HepG2 (cell line): ENCODE results near the gene WNK2. TPM values are rescaled to one million over a fixed set of nuclear protein-coding genes. Genes with fewer than 3 reads are reported as not detected.

Experiments used
- ATAC-seq: fragments of 200-7000 bp; cut with Tn5 transposase; 3 replicates; pipeline ENCODE4 v1.9.1; 2020; ENCODE audit warnings: mild to moderate bottlenecking, moderate library complexity
- BruUV-seq: library from RNA; stranded (reverse); fragments of 400-500 nt; replicated peaks from 2 replicates; lab custom pipeline; 2021; lab: Mats Ljungman, UMichigan
- CTCF ChIA-PET: fragments of 300-600 bp; formaldehyde crosslinking; extraction: SDS; loops from one replicate; lab custom pipeline; 2021; ENCODE audit warnings: low total read pairs, inconsistent platforms, low intra/inter-chr PET ratio; lab: Yijun Ruan, JAX
- POLR2A ChIA-PET: fragments of 350-600 bp; sonication (Branson Sonifier 250); formaldehyde crosslinking; loops from one replicate; lab custom pipeline; 2020; ENCODE audit warnings: antibody characterized with exemption, inconsistent platforms; lab: Yijun Ruan, JAX
- DNase-seq: peaks from one replicate; pipeline ENCODE4 v3.0.0-alpha.2; 2015; ENCODE audit warnings: low spot score
- FAIRE-seq: peaks from 3 replicates; lab custom pipeline; 2011; peaks lifted over from hg19 to GRCh38; lab: Jason Lieb, UNC
- H2AFZ ChIP-seq: one replicate; pipeline ENCODE4 v1.6.1; 2011; ENCODE audit warnings: low read length, inconsistent platforms
- H3K27ac ChIP-seq: fragments of 300-600 bp; 3 replicates; pipeline ENCODE4 v1.8.0; 2011; ENCODE audit warnings: mixed run types, mild to moderate bottlenecking, mixed read lengths, low read length, inconsistent platforms; ENCODE audit not compliant: insufficient read depth; ENCODE audit errors: extremely low read length
- H3K27me3 ChIP-seq, 2 experiments: fragments of 200-600 bp in 1 of 2; 2 replicates in 1 of 2; 3 replicates in 1 of 2; pipeline versions ENCODE4 v1.6.0 to v1.8.0; 2011; ENCODE audit warnings: low read length in 2 of 2, mild to moderate bottlenecking in 2 of 2, moderate library complexity in 2 of 2, inconsistent platforms in 1 of 2; ENCODE audit not compliant: insufficient read depth in 2 of 2, control insufficient read depth in 1 of 2
- H3K36me3 ChIP-seq, 2 experiments: fragments of 200-600 bp in 1 of 2; replicated peaks in 1 of 2; 2 replicates in 1 of 2; 3 replicates in 1 of 2; pipeline versions ENCODE4 v1.5.1 to v1.8.0; 2011; ENCODE audit warnings: low read length in 2 of 2, inconsistent platforms in 1 of 2; ENCODE audit not compliant: insufficient read depth in 2 of 2, control insufficient read depth in 1 of 2
- H3K4me1 ChIP-seq: 2 replicates; pipeline ENCODE4 v1.5.1; 2012; ENCODE audit warnings: low read length, inconsistent platforms; ENCODE audit not compliant: insufficient read depth
- H3K4me2 ChIP-seq: 2 replicates; pipeline ENCODE4 v1.6.0; 2011; ENCODE audit warnings: low read depth, low read length, inconsistent platforms
- H3K4me3 ChIP-seq, 3 experiments: fragments of 200-600 bp in 1 of 3; sonication (generic), shearing (Covaris generic) in 1 of 3; replicated peaks in 1 of 3; 2 replicates each; pipeline ENCODE4 v1.5.1; 2011 to 2016; ENCODE audit warnings: low read length in 3 of 3, inconsistent platforms in 2 of 3, low read depth in 2 of 3, mild to moderate bottlenecking in 2 of 3, control low read depth in 1 of 3, mixed read lengths in 1 of 3; ENCODE audit not compliant: insufficient read depth in 1 of 3
- H3K79me2 ChIP-seq: one replicate; pipeline ENCODE4 v1.6.1; 2011; ENCODE audit warnings: low read length, inconsistent platforms; ENCODE audit not compliant: insufficient read depth
- H3K9ac ChIP-seq: 2 replicates; pipeline ENCODE4 v1.6.0; 2011; ENCODE audit warnings: mild to moderate bottlenecking, low read depth, low read length, inconsistent platforms; ENCODE audit not compliant: insufficient read depth
- H3K9me3 ChIP-seq: 2 replicates; pipeline ENCODE4 v1.5.1; 2012; ENCODE audit warnings: mild to moderate bottlenecking, low read length
- H4K20me1 ChIP-seq: 2 replicates; pipeline ENCODE4 v1.6.0; 2011; ENCODE audit warnings: inconsistent platforms, mild to moderate bottlenecking, low read length, moderate library complexity; ENCODE audit not compliant: insufficient read depth
- CBX2 ChIP-seq, 2 experiments: fragments of 200-600 bp in 1 of 2; sonication (generic); formaldehyde crosslinking in 1 of 2; IDR thresholded peaks; 2 replicates each; pipeline versions ENCODE4 v1.7.0 to v1.8.1; 2018 to 2022; ENCODE audit warnings: low read depth in 2 of 2, low read length in 1 of 2, mild to moderate bottlenecking in 1 of 2, missing genetic modification reagents in 1 of 2
- FOXO1 ChIP-seq: sonication (generic); formaldehyde crosslinking; IDR thresholded peaks from 2 replicates; pipeline ENCODE4 v1.4.0; 2020; ENCODE audit warnings: missing genetic modification reagents
- MLLT10 ChIP-seq: sonication (generic); formaldehyde crosslinking; IDR thresholded peaks from 2 replicates; pipeline ENCODE4 v1.4.0; 2020; ENCODE audit warnings: missing genetic modification reagents
- NFKB2 ChIP-seq: sonication (generic); formaldehyde crosslinking; IDR thresholded peaks from 2 replicates; pipeline ENCODE4 v1.4.0; 2020; ENCODE audit warnings: missing genetic modification reagents, borderline replicate concordance
- POLR2AphosphoS2 ChIP-seq: IDR thresholded peaks from 2 replicates; pipeline ENCODE4 v1.6.1; 2011; ENCODE audit warnings: low read depth, low read length, improper control_type of control experiment
- RARA ChIP-seq: IDR thresholded peaks from 2 replicates; pipeline ENCODE4 v1.6.1; 2016; ENCODE audit warnings: missing genetic modification reagents, missing compliant biosample characterization
- TOPORS ChIP-seq: sonication (generic); formaldehyde crosslinking; IDR thresholded peaks from 2 replicates; pipeline ENCODE4 v1.8.0; 2023; ENCODE audit warnings: mild to moderate bottlenecking, missing genetic modification reagents
- ZEB1 ChIP-seq: IDR thresholded peaks from 2 replicates; pipeline ENCODE4 v1.6.1; 2012; ENCODE audit warnings: mild to moderate bottlenecking, low read depth, inconsistent platforms; ENCODE audit not compliant: insufficient replicate concordance
- ZNF207 ChIP-seq: fragments of 450-650 bp; IDR thresholded peaks from 2 replicates; pipeline ENCODE4 v1.6.1; 2016; ENCODE audit warnings: antibody characterized with exemption, borderline replicate concordance
- ZNF224 ChIP-seq: sonication (generic); formaldehyde crosslinking; IDR thresholded peaks from 2 replicates; pipeline ENCODE4 v1.5.0; 2020; ENCODE audit warnings: mild to moderate bottlenecking, missing genetic modification reagents
- ZNF225 ChIP-seq: sonication (generic); formaldehyde crosslinking; IDR thresholded peaks from 2 replicates; pipeline ENCODE4 v1.4.0; 2020; ENCODE audit warnings: mild to moderate bottlenecking, missing genetic modification reagents
- ZNF326 ChIP-seq: sonication (generic); formaldehyde crosslinking; IDR thresholded peaks from 2 replicates; pipeline ENCODE4 v1.4.0; 2020; ENCODE audit warnings: missing genetic modification reagents, borderline replicate concordance
- ZNF354B ChIP-seq: sonication (generic); formaldehyde crosslinking; IDR thresholded peaks from 2 replicates; pipeline ENCODE4 v1.8.0; 2022; ENCODE audit warnings: mild to moderate bottlenecking, missing genetic modification reagents
- ZNF569 ChIP-seq: sonication (generic); formaldehyde crosslinking; IDR thresholded peaks from 2 replicates; pipeline ENCODE4 v1.5.0; 2020; ENCODE audit warnings: mild to moderate bottlenecking, missing genetic modification reagents, moderate library complexity, borderline replicate concordance
- ZNF841 ChIP-seq: sonication (generic); formaldehyde crosslinking; IDR thresholded peaks from 2 replicates; pipeline ENCODE4 v1.8.1; 2023; ENCODE audit warnings: missing genetic modification reagents, borderline replicate concordance
- ZSCAN25 ChIP-seq: sonication (generic); formaldehyde crosslinking; IDR thresholded peaks from 2 replicates; pipeline ENCODE4 v1.8.0; 2022; ENCODE audit warnings: mild to moderate bottlenecking, missing genetic modification reagents
- WGBS: methylation state at CpG from one replicate; pipeline ENCODE4 v1.1.6; 2017; ENCODE audit warnings: low lambda C conversion rate; 5-methylcytosine and 5-hydroxymethylcytosine counted together
- in situ Hi-C: cut with HindIII; loops from 2 replicates; pipeline ENCODE4 v1.10.0; 2017; ENCODE audit warnings: low pct_unique_long_range_greater_than_20kb; ENCODE audit not compliant: extremely low pct_ligation_motif_present
- intact Hi-C: fragments of 100-400 bp; cut with micrococcal nuclease; formaldehyde crosslinking; loops from one replicate; pipeline ENCODE4 v1.10.0; 2022; ENCODE audit not compliant: unreplicated experiment
- polyA plus RNA-seq, 8 experiments: library from polyadenylated mRNA; depleted of rRNA in 3 of 8; stranded (reverse) in 7 of 8; unstranded in 1 of 8; fragments of >200 nt; fragmentation: Illumina TruSeq in 4 of 8; extraction: Trizol in 4 of 8; gene quantifications; 2 replicates each; pipeline versions ENCODE4 v1.2.1 to v1.2.3, GENCODE V29; 2011 to 2016; ENCODE audit warnings: low read depth in 4 of 8, missing spikeins in 1 of 8, mixed read lengths in 1 of 8; ENCODE audit not compliant: insufficient read depth in 1 of 8
- total RNA-seq, 5 experiments: library from RNA; depleted of rRNA; stranded (reverse); fragments of >200 nt; fragmentation: Illumina TruSeq; extraction: Trizol; gene quantifications; 2 replicates each; pipeline ENCODE4 v1.2.3, GENCODE V29; 2016; ENCODE audit warnings: low read depth in 1 of 5
- TF ChIP-seq, protein P1 (sequence below), 2 experiments: fragments of 450-650 bp in 1 of 2; sonication (generic) in 1 of 2; formaldehyde crosslinking; IDR thresholded peaks; 2 replicates each; pipeline versions ENCODE4 v1.5.0 to v1.8.0; 2020 to 2022; ENCODE audit warnings: mild to moderate bottlenecking in 1 of 2, missing genetic modification reagents in 1 of 2
- TF ChIP-seq, protein P2 (sequence below): sonication (generic); formaldehyde crosslinking; IDR thresholded peaks from 2 replicates; pipeline ENCODE4 v1.4.0; 2020; ENCODE audit warnings: missing genetic modification reagents
- TF ChIP-seq, protein P3 (sequence below): sonication (generic); formaldehyde crosslinking; IDR thresholded peaks from 2 replicates; pipeline ENCODE4 v1.8.0; 2023; ENCODE audit warnings: mild to moderate bottlenecking, missing genetic modification reagents
- TF ChIP-seq, protein P4 (sequence below): sonication (generic); formaldehyde crosslinking; IDR thresholded peaks from 2 replicates; pipeline ENCODE4 v1.5.0; 2020; ENCODE audit warnings: missing genetic modification reagents

Gene WNK2
- total and polyA plus RNA-seq, 2 of the 13 experiments (the other 11 are each of a cell fraction or from before 2014, with no cell fraction given): 10.5 to 12.0 TPM

DNA sequence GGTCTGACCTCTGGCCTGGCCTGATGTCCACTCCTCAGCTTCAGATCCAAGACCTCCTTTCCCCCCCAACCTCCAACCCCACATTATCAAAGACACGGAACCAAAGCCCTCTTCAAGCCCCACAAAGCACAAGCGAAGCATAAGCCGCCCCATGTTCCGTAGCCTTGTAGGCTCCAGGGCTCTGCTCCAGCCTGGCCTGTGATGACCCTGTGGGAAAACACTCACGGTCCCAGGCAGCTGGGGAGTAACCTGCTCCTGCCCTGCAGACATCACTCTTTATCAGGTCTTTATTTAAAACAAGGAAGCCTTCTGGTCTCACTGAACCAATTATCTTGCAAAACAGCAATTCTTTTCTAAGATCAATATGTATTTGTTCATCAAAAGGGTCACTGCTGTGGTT is 15.4 kb upstream of the WNK2 start:
- ChIA-PET POLR2A (interaction anchor here (1.9 kb wide), 1 partner anchor 28 kb away, joined by 4 read pairs; no protein-coding TSS in a partner anchor), CTCF (no interaction called here)
- Histone ChIP-seq H2AFZ (no peak overlapping the region), H4K20me1 (no peaks in the 10 kb centered on the region), H3K4me3 (no peak overlapping the region), H3K4me1 (peaks cover 38% of the 10 kb centered on the region), H3K79me2 (no peaks in the 10 kb centered on the region), H3K27ac (no peak overlapping the region), H3K9ac (no peak overlapping the region), H3K4me2 (peak overlapping the region; percentile 36), H3K27me3 (peaks cover 5 to 27% of the 10 kb centered on the region in 2 experiments; a peak in 4 of 5 replicates), H3K9me3 (no peaks in the 10 kb centered on the region), H3K36me3 (no peaks in the 10 kb centered on the region)
- in situ Hi-C loops (loop anchor here (25.0 kb wide), 1 partner anchor 269 kb away; no protein-coding TSS in a partner anchor), intact Hi-C loops (no loop called here)
- TF ChIP-seq ZNF207 (no peak), RARA (CRISPR knock-in tag) (no peak), MLLT10 (CRISPR knock-in tag) (no peak), TOPORS (CRISPR knock-in tag) (no peak), NFKB2 (CRISPR knock-in tag) (no peak), ZNF224 (CRISPR knock-in tag) (no peak), ZNF225 (no peak), FOXO1 (CRISPR knock-in tag) (no peak), ZSCAN25 (no peak), CBX2 (IDR thresholded peaks at IDR 0.05; ENCODE audit: low read depth, low read length) (no peak), CBX2 (CRISPR knock-in tag; IDR thresholded peaks at IDR 0.05; ENCODE audit: low read depth) (no peak), ZNF841 (CRISPR knock-in tag) (no peak), ZNF354B (no peak), POLR2AphosphoS2 (no peak), ZEB1 (no peak), ZNF326 (CRISPR knock-in tag) (no peak), ZNF569 (CRISPR knock-in tag) (no peak)
- TF ChIP-seq, protein P1, sequence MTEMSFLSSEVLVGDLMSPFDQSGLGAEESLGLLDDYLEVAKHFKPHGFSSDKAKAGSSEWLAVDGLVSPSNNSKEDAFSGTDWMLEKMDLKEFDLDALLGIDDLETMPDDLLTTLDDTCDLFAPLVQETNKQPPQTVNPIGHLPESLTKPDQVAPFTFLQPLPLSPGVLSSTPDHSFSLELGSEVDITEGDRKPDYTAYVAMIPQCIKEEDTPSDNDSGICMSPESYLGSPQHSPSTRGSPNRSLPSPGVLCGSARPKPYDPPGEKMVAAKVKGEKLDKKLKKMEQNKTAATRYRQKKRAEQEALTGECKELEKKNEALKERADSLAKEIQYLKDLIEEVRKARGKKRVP (CRISPR knock-in tag; IDR thresholded peaks at IDR 0.05): no peak
- TF ChIP-seq, protein P2, sequence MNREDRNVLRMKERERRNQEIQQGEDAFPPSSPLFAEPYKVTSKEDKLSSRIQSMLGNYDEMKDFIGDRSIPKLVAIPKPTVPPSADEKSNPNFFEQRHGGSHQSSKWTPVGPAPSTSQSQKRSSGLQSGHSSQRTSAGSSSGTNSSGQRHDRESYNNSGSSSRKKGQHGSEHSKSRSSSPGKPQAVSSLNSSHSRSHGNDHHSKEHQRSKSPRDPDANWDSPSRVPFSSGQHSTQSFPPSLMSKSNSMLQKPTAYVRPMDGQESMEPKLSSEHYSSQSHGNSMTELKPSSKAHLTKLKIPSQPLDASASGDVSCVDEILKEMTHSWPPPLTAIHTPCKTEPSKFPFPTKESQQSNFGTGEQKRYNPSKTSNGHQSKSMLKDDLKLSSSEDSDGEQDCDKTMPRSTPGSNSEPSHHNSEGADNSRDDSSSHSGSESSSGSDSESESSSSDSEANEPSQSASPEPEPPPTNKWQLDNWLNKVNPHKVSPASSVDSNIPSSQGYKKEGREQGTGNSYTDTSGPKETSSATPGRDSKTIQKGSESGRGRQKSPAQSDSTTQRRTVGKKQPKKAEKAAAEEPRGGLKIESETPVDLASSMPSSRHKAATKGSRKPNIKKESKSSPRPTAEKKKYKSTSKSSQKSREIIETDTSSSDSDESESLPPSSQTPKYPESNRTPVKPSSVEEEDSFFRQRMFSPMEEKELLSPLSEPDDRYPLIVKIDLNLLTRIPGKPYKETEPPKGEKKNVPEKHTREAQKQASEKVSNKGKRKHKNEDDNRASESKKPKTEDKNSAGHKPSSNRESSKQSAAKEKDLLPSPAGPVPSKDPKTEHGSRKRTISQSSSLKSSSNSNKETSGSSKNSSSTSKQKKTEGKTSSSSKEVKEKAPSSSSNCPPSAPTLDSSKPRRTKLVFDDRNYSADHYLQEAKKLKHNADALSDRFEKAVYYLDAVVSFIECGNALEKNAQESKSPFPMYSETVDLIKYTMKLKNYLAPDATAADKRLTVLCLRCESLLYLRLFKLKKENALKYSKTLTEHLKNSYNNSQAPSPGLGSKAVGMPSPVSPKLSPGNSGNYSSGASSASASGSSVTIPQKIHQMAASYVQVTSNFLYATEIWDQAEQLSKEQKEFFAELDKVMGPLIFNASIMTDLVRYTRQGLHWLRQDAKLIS: no peak
- TF ChIP-seq, protein P3, sequence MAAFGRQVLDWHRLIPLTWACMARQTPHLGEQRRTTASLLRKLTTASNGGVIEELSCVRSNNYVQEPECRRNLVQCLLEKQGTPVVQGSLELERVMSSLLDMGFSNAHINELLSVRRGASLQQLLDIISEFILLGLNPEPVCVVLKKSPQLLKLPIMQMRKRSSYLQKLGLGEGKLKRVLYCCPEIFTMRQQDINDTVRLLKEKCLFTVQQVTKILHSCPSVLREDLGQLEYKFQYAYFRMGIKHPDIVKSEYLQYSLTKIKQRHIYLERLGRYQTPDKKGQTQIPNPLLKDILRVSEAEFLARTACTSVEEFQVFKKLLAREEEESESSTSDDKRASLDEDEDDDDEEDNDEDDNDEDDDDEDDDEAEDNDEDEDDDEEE (CRISPR knock-in tag): no peak
- TF ChIP-seq, protein P4, sequence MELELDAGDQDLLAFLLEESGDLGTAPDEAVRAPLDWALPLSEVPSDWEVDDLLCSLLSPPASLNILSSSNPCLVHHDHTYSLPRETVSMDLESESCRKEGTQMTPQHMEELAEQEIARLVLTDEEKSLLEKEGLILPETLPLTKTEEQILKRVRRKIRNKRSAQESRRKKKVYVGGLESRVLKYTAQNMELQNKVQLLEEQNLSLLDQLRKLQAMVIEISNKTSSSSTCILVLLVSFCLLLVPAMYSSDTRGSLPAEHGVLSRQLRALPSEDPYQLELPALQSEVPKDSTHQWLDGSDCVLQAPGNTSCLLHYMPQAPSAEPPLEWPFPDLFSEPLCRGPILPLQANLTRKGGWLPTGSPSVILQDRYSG (CRISPR knock-in tag): no peak
- peak; percentile 72 for ATAC-seq
- FAIRE-seq: no peak
- WGBS: 34% methylated on average over 5 of the region's 5 CpGs
- BruUV-seq: no TSS peak
- DNase-seq: no peak
